Activated T-cell treated with anti-CD3 and anti-CD28 coated beads, Interleukin-2, amount 50 U/mL, for 1 hour (primary cell): ENCODE data around the gene S100P.
A peak's percentile ranks its signal among the peaks of the same experiment; 100 is the strongest.
"Not testable (repeated sequence)": the region's sequence is repeated elsewhere in the genome, so short reads cannot be mapped to it uniquely, and the experiment has no call there.

Source experiments
- DNase-seq: peaks from one replicate; pipeline ENCODE4 v3.0.0-alpha.2; 2020

The S100P gene

DNA sequence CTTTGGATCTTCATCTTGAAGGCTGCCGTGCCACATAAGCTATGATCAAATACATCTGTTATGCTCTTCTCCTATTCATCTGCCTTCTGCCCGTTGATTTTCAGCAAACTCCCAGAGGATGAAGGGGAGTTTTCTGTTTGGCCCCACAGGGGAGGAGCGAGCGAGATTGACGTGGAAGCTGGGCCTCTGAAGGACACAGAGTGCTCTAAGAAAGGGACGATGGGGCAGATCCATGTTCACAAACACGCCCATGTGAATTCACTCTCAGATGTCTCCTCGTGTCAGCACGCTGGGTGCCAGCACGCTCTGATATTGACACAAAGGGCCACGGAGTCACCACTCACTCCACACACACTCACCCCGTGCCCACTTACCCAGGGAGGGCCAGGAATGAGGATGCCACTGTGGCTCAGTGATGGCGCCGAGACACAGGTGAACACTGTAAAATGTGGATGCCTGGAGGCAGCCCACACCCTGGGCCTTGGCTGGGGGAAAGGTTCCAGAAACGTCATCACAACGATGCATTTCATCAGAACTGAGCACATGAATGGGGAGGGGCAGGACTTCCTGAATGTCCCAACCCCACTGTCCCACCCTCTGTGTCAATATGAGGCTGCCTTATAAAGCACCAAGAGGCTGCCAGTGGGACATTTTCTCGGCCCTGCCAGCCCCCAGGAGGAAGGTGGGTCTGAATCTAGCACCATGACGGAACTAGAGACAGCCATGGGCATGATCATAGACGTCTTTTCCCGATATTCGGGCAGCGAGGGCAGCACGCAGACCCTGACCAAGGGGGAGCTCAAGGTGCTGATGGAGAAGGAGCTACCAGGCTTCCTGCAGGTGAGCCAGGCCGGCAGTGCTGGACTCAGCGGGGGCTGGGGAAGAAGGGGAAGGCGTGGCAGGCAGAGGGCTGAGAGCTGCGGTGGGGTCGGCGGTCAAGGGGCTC lies at the start of gene S100P:
Gene S100P (plus strand): TSS at position 648 of the 946 bp plus-strand sequence. CDS start 55 bp downstream, at position 703.
- DNase-seq: no peak

DNA sequence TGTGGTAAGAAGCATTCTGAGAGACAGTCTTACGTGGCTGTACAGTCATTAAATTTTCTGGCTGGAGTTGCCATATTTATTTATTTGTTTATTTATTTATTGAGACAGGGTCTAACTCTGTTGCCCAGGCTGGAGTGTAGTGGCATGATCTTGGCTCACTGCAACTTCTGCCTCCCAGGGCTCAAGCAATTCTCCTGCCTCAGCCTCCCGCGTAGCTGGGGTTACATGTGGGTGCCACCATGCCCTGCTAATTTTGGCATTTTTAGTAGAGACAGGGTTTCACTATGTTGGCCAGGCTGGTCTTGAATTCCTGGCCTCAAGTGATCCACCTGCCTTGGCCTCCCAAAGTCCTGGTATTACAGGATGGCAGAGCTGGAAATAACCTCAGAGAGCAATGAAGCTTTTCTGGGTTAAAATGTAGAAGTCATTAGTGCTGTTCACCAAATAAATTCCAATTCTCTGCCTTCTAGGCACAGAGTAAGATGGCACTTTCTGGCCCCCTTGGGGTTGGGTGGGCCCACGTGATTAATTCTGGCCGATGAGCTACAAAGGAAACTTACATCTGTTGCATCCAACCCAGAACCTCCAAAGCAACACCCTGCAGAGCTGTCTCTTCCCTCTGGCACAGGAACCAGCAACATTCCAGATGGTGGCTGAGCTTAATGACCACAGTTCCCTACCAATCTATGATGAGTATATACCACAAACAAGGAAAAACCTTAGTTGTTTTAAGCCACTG lies 48.7 kb upstream of the S100P start:
- no peak for DNase-seq

DNA sequence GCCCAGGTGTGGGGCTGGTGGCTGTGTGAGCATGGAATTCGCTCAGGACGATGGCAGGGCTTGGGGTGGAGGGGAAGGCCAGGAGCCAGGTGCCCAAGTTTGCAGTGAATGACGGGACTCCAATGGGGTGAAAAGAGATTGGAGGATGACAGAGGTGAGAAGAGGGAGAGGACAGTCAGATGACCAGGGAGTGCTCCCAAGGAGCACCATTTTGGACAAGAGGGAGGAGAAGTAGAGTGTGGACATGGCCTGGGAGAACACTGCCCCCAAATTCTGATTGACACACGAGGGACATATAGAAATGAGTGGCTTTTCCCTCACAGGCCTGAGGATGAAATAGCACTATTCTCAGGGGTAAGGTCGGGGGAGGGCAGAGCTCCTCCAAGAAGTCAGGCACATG lies 46.5 kb upstream of the S100P start:
- no peak for DNase-seq

DNA sequence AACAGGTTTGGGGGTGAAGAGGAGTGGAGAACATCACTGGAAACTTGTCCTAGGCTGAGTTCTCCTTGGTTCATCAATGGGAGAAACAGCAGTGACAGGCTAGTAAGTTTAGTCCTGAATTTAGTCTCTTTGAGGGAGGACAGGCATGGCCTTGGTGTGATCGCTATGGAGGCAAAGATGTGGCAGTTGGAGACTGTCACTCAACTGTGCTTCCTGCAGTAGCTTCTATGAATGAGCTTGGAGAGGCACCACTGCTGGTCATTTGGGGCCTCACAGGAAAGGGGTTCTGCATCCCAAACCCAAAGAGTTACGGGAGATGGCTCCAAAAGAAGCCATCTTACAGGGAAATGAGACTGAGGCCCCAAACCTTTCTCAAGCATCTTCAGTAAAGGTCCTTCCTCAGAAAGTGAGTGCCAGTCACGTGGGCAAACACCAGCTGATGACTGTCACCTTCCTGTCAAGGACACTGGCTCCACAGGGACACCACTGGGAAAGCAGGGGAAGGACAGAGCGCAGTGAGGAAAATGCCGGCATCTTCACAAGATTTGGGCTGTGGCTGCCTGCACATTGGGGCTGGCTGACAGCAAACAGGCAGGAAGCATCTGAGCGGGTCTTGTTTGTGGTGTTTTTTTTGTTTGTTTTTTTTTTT lies 46.0 kb upstream of the S100P start:
- no peak for DNase-seq

DNA sequence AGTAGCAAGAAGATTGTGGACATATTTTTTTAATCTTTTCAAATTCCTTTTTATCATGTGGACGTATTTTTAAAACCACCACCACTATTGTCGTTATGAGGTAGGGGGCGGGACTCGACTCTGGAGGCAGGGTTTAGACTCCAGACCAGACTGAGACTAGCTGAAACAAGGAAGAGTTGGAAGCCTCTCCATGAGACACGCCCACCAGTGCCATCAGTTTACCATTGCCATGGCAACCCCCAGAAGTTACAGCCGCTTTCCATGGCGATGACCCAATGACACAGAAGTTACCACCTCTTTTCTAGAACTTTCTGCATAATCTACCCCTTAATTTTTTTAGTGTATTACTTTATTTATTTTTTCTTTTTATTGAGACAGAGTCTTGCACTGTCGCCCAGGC lies 44.5 kb upstream of the S100P start:
- no peak for DNase-seq

DNA sequence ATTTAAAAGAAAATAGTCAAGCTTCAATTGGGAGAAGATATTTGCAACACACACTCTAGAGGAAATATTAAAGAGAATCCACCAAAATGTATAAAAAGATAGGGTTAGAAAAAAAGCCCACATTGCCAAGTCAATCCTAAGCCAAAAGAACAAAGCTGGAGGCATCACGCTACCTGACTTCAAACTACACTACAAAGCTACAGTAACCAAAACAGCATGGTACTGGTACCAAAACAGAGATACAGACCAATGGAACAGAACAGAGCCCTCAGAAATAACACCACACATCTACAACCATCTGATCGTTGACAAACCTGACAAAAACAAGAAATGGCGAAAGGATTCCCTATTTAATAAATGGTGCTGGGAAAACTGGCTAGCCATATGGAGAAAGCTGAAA lies 39.5 kb upstream of the S100P start:
- not testable (repeated sequence) for DNase-seq

DNA sequence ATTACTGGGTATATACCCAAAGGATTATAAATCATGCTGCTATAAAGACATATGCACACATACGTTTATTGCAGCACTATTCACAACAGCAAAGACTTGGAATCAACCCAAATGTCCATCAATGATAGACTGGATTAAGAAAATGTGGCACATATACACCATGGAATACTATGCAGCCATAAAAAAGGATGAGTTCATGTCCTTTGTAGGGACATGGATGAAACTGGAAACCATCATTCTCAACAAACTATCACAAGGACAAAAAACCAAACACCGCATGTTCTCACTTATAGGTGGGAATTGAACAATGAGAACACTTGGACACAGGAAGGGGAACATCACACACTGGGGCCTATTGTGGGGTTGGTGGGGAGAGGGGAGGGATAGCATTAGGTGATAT lies 38.4 kb upstream of the S100P start:
- not testable (repeated sequence) for DNase-seq

DNA sequence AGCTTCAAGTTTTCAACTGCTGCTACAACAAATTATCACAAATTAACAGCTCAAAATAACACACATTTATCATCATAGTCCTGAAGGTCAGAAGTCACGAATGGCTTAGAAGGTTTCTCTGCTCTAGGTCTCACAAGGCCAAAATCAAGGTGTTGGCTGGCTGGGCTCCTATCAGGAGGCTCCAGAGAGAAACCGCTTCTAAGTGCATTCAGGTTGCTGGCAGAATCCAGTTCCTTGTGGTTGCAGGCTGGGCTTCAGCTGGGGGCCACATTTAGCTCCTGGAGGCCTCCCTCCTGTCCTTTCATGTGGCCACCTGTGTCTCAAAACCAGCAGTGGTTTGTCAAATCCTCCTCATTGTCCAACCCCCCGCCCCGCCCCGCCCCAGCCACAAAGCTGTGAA lies 37.8 kb upstream of the S100P start:
- no peak for DNase-seq

DNA sequence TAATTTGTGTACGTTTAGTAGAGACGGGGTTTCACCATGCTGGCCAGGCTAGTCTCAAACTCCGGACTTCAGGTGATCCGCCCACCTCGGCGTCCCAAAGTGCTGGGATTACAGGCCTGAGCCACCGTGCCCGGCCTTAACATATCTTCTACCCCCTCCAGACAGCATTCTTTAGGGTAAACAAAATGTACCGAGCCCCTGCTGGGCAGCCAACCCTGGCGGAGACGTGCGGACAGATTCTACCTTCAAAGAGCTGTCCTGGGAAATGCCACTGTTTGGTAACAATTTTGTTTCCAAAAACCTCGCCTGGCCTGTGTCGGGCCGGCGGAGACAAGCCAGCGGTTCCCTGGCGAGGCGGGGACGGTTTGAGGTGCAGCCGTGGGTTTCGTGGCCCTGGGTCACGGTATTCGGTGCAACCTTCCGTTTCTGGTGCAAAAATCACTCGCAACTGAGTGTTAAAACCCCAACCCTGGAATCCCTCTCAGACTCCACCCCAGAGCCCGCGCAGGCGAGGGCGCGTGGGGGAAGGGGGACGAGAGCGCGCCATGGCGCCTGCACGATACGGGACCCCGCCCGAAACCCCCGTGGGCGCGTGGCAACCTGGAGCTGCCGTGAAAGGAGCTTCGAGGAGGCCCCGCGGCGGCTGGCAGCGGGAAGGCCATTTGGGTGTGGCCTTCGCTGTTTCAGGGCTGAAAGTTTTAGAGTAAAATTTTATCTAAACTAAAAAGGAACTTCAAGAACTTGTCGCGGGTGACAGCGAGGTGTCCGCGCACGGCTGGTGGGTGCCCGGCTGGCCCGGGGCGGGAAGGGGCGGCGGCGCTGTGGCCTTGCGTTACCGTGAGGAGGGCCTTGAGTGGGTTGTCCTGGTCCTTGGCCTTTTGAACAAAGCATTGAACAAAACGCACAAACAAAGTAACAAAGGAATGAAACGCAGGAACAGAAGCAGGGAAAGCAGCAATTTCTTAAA lies 36.2 kb upstream of the S100P start:
- no peak for DNase-seq

DNA sequence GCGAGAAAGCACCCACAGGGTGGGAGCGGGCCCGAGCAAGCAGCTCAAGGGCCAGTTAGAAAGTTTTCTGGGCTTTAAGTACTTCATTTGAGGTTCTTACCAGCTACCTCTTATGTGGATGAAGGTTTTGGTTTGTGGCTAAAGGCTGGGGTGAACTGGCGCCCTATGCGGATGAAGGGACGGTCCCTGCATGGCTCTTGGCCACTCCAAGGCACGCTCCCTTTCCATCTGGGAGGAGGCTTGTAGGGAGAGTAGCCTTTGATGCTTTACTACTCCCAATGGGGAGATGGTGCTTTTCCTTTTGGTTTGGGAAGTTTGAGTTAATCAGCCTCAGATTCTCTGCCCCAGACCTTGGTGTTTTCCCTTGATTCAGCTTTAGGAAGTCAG lies 35.5 kb upstream of the S100P start:
- DNase-seq: no peak

DNA sequence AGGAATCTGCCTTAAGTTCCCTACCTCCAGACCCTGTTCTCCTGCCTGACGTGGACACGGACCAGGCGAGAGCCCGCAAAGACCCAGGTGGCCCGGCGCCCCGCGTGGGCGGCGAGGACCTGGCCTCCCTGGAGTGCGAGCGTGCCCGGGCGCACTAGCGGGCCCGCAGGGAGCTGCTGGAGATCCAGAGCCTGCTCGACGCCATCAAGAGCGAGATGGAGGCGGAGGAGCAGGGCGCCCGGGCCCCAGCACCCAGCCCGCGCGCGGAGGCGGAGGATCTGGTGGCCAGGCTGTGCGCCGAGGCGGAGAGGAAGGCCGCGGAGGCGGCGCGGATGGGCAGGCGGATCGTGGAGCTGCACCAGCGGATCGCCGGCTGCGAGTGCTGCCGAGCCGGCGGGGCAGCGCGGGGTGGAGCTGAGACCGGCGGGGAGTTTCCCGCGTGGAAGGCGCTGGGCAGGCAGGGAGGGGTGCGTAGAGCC lies 35.0 kb upstream of the S100P start:
- peak; percentile 69 for DNase-seq

DNA sequence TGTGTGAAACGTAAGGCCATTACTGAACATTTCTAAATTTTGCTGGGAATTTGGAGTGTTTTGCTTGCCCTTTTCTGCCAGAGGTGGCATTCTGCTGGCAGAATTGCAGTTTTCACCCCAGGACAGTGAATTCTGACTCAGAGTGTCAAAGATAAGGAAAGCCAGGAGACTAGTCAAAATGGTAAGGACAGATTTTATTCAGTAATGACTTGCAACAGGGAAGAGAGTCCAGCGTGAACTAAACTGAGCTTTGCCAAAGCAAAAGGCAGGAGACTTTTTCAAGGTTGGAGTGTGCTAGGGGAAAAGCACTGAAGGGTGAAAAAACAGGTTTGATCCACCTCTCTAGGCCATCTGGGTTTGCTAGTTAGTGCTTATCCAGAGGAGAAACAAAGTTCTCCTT lies 33.8 kb upstream of the S100P start:
- no peak for DNase-seq

DNA sequence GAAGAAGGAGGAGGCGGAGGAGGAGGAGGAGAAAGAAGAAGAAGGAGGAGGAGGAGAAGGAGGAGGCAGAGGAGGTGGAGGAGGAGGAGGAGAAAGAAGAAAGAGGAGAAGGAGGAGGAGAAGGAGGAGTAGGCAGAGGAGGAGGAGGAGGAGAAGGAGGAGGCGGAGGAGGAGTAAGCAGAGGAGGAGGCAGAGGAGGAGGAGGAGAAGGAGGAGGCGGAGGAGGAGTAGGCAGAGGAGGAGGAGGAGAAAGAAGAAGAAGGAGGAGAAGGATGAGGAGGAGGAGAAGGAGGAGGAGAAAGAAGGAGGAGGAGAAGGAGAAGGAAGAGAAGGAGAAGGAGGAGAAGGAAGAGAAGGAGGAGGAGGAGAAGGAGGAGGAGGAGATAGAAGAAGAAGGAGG lies 33.2 kb upstream of the S100P start:
- no peak for DNase-seq

DNA sequence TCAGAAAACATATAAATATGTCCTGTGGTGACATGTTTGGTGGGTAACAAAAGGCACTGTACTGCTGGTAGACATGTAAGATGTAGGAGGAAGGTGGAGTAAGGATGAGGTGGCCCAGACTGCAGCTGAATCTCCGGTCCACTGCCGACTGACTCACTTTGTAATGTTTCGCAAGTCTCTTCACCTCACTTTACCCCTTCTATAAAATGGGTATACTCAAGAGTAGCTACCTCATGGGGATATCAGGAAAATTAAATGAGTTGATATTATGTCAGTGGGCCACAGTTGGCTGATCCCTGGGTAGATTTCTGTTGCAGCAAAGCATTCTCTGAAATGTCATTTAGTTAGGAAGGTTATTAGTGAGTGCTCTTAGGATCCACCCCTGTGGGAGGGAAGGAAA lies 31.1 kb upstream of the S100P start:
- DNase-seq: no peak

DNA sequence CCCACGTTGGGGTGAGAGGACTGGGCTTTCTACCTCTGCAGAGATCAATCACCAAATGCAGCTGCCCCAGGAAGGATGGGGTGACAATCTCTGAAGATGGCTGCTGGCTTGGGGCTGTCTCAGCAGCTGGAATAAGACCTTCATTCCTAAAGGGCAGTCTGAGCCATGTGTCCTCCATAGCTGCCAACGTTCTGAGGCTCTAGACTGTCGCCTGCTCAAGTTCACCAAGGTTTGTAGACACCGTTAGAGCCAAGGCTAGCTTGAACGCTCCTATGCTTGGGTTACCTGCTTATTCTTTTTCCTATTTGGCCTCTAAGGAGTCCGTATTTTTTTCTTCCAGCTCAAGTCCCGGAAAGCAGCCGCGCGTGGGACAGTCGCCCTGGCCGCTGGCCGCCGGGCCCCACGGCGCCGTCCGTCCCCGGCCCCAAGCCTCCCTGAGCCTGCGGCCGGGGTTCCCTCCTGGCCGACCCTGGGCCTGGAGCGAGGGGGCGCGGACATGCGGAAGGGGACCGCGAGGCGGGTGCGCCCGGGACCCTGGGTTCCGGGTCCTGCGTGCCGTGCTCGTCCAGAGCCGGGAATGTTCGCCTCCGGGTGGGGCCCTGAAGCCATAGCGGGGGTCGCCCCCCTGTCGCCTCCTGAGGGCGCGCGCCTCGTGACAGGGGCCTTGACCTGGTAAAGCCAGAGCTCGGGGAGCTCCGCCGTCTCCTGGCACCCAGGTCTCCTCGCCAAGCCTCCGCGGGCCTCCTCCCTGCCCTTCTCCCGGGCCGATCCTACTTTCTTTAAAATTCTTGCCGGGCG lies 29.9 kb upstream of the S100P start:
- no peak for DNase-seq

DNA sequence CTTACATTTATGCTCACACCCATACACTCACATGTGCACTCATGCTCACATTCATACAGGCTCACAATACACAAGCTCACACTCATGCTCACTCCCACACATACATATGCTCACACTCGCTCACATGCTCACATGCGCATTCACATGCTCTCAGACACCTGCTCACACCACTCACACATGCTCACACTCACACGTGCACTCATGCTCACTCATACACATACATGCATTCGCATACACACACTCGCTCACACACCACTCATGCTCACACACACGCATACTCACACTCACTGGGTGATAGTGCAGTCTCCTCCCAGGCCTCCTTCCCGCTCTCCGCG lies 28.4 kb upstream of the S100P start:
- no peak for DNase-seq

DNA sequence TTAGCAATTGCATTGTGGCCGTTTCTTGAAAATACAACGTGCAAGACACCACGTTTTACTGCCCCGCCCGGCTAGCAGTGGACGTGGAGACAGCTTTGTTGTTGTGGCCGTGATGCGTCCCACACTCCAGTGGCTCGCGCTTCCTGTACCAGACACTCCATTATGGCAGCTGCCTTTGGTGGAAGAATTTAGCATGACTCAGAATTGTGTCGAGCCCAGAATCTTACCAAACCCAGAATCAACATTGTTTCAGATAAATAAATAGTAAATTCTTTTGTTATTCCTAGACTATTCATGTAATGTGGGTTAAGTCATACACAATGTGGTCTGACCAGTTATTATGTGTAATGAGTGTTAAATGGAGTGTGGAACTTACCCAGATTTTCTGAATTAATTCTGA lies 25.3 kb upstream of the S100P start:
- DNase-seq: no peak

DNA sequence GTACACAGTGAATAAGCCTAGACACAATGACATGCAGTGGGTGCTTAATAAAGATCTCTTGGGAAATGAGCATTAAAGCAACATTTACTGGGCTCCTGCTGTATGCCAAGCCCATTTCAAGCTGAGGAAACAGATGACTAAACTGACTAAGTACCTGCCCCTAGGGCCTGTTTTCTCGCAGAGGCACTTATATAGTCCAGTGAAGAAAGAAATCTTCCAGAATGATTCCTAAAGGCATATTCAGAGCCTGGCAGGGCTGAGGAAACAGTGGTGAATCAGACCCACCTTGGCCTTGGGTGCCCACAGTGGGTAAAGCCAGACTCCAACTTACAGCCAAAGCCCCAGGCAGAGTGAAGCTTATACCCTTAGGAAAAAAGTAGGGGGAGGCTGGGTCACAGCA lies 22.0 kb upstream of the S100P start:
- DNase-seq: no peak

DNA sequence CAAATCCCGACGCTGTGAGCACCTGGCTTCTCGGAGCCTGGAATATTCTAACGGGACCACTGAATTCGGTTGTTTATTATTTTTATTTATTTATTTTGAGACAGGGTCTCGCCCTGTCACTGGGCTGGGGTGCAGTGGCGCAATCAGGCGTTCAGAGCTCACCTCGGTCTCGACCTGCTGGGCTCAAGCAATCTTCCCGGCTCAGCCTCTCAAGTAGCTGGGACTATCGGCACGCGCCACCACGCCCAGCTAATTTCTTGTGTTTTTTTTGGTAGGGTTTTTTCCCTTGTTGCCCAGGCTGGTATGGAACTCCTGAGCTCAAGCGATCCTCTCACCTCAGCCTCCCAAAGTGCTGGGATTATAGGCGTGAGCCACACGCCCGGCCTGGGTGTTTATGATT lies 21.5 kb upstream of the S100P start:
- no peak for DNase-seq

DNA sequence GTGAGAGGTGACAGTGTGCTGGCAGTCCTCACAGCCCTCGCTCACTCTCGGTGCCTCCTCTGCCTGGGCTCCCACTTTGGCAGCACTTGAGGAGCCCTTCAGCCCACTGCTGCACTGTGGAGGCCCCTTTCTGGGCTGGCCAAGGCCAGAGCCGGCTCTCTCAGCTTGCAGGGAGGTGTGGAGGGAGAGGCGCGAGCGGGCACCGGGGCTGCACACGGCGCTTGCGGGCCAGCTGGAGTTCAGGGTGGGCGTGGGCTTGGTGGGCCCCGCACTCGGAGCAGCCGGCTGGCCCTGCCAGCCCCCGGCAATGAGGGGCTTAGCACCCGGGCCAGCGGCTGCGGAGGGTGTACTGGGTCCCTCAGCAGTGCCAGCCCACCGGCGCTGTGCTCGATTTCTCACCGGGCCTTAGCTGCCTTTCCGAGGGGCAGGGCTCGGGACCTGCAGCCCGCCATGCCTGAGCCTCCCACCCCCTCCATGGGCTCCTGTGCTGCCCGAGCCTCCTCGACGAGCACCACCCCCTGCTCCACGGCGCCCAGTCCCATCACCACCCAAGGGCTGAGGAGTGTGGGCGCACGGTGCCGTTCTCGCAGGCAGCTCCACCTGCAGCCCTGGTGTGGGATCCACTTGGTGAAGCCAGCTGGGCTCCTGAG lies 21.0 kb upstream of the S100P start:
- not testable (repeated sequence) for DNase-seq

DNA sequence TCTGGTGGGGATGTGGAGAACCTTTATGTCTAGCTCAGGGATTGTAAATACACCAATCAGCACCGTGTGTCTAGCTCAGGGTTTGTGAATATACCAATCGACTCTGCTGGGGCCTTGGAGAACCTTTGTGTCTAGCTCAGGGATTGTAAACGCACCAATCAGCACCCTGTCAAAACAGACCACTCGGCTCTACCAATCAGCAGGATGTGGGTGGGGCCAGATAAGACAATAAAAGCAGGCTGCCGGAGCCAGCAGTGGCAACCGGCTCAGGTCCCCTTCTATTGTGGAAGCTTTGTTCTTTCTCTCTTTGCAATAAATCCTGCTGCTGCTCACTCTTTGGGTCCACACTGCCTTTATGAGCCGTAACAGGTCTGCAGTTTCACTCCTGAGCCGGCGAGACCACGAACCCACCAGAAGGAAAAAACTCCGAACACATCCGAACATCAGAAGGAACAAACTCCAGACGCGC lies 20.5 kb upstream of the S100P start:
- not testable (repeated sequence) for DNase-seq
